ENCODE data around the gene ZBTB39.

The ZBTB39 gene

GRCh38 chr12:57042695-57043094 lies 36.3 kb upstream of the ZBTB39 start:
- H3K27ac ChIP-seq, result no peak overlapping the region
- no peak for DNase-seq (ENCODE audit: low spot score)
- no peak for TF ChIP-seq CTCF (conservative IDR thresholded peaks at IDR 0.05; ENCODE audit: low read depth)
- ChIA-PET POLR2A (ENCODE audit: low non-redundant PET) (no interaction called here), CTCF (interaction anchor here (0.6 kb wide), 1 partner anchor 20 kb away, joined by 4 read pairs; no protein-coding TSS in a partner anchor)

DNA sequence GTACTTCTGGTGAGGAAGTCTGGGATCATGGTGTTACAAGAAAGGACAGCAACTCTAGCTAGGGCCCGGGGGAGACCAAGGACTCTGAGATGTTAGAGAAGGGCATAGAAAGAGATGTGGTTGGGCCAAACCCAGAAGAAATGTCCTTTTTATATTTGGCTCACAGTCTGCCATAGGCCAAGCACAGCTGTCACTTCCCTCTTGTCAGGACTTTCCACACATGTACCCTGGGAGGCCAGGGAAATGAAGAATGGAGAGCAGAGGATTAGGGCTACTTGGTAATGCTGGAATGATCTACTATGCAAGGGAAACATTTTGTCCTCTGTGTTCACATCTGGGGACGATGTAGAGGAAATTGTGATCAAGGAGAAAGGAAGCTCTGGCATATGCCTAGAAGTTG lies 34.4 kb upstream of the ZBTB39 start:
- no peak for DNase-seq (ENCODE audit: low spot score)
- ChIA-PET CTCF (no interaction called here), POLR2A (ENCODE audit: low non-redundant PET) (no interaction called here)
- TF ChIP-seq CTCF (conservative IDR thresholded peaks at IDR 0.05; ENCODE audit: low read depth), result no peak
- H3K27ac ChIP-seq, result no peak overlapping the region

GRCh38 chr12:57040211-57040610 lies 33.9 kb upstream of the ZBTB39 start:
- DNase-seq (ENCODE audit: low spot score), result no peak
- ChIA-PET POLR2A (ENCODE audit: low non-redundant PET) (no interaction called here), CTCF (no interaction called here)
- TF ChIP-seq CTCF (conservative IDR thresholded peaks at IDR 0.05; ENCODE audit: low read depth), result no peak
- H3K27ac ChIP-seq, result no peak overlapping the region

- ChIA-PET POLR2A (ENCODE audit: low non-redundant PET) (no interaction called here), CTCF (no interaction called here)
- H3K27ac ChIP-seq, result no peak overlapping the region
- no peak for DNase-seq (ENCODE audit: low spot score)
- TF ChIP-seq CTCF (conservative IDR thresholded peaks at IDR 0.05; ENCODE audit: low read depth), result no peak
These were observed 32.9 kb upstream of the ZBTB39 start for GRCh38 chr12:57039016-57039798.

DNA sequence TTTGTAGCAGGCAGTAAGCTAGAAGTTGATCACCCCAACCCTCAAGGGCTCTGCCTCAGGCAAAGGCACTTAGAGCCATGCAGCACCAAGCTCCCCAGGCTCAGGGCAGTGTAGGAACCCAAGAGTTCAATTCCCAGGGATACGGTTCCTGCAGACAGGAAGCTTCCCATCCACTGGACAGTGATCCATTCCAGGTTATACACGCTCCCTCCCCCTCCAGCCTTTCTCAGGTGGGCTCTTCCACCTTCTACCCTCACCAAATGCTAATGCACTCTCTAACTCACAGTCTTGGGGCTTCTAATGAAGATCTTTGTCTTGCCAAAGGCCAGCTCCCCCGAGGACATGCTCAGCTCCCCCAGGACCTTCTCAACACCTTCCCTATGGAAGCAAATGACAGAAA lies 30.9 kb upstream of the ZBTB39 start:
- no peak overlapping the region for H3K27ac ChIP-seq
- POLR2A ChIA-PET (ENCODE audit: low non-redundant PET), result no interaction called here
- TF ChIP-seq CTCF (conservative IDR thresholded peaks at IDR 0.05; ENCODE audit: low read depth), result no peak
- CTCF ChIA-PET, result no interaction called here
- DNase-seq (ENCODE audit: low spot score), result no peak

DNA sequence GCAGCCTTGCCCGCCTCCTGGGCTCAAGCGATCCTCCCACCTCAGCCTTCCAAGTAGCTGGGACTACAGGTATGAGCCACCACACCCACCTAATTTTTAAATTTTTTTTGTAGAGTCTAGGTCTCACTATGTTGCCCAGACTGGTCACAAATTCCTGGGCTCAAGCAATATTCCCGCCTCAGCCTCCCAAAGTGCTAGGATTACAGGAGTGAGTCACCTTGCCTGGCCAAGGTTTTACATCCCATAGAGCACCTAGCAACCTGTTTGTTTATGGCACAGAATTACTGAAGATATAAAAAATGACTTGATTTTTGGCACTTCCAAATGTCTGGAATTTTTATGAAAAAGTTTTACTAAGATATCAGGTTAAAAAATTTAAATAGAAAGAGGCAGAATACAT lies 27.1 kb upstream of the ZBTB39 start:
- DNase-seq (ENCODE audit: low spot score), result peak; percentile 44
- ChIA-PET POLR2A (ENCODE audit: low non-redundant PET) (no interaction called here), CTCF (interaction anchor here (0.6 to 1.2 kb wide), 2 partner anchors 24 to 193 kb away, joined by 4 read pairs; no protein-coding TSS in a partner anchor)

More for the DNA sequence above, 27.1 kb upstream of the ZBTB39 start:
- peak overlapping the region; percentile 75 for H3K27ac ChIP-seq
- no peak for TF ChIP-seq CTCF (conservative IDR thresholded peaks at IDR 0.05; ENCODE audit: low read depth)

Measured in RWPE1 (cell line).